Ishikawa (cell line): ENCODE measurements around the gene DLST.

ENCODE experiments used
- CEBPB ChIP-seq: IDR thresholded peaks from 2 replicates; pipeline ENCODE4 v1.6.1; 2012
- CREB1 ChIP-seq: IDR thresholded peaks from 2 replicates; pipeline ENCODE4 v1.6.1; 2012; ENCODE audit warnings: low read depth
- EGR1 ChIP-seq: IDR thresholded peaks from 2 replicates; pipeline ENCODE4 v1.6.1; 2012
- EP300 ChIP-seq: IDR thresholded peaks from 2 replicates; pipeline ENCODE4 v1.6.1; 2012; ENCODE audit warnings: borderline replicate concordance
- FOXM1 ChIP-seq: IDR thresholded peaks from 2 replicates; pipeline ENCODE4 v1.6.1; 2012; ENCODE audit warnings: low read depth, borderline replicate concordance
- MAX ChIP-seq: IDR thresholded peaks from 2 replicates; pipeline ENCODE4 v1.6.1; 2012
- NFIC ChIP-seq: IDR thresholded peaks from 2 replicates; pipeline ENCODE4 v1.6.1; 2012
- RAD21 ChIP-seq: IDR thresholded peaks from 2 replicates; pipeline ENCODE4 v1.6.1; 2012; ENCODE audit warnings: low read depth
- REST ChIP-seq: IDR thresholded peaks from 2 replicates; pipeline ENCODE4 v1.6.1; 2012; ENCODE audit warnings: low read depth, mild to moderate bottlenecking
- TAF1 ChIP-seq: IDR thresholded peaks from 2 replicates; pipeline ENCODE4 v1.6.1; 2012; ENCODE audit warnings: low read depth, mild to moderate bottlenecking
- TCF12 ChIP-seq: IDR thresholded peaks from 2 replicates; pipeline ENCODE4 v1.6.1; 2012; ENCODE audit warnings: low read depth
- TEAD4 ChIP-seq: IDR thresholded peaks from 2 replicates; pipeline ENCODE4 v1.6.1; 2012
- USF1 ChIP-seq: IDR thresholded peaks from 2 replicates; pipeline ENCODE4 v1.6.1; 2012
- YY1 ChIP-seq: IDR thresholded peaks from 2 replicates; pipeline ENCODE4 v1.6.1; 2012; ENCODE audit warnings: low read depth
- ZBTB7A ChIP-seq: IDR thresholded peaks from 2 replicates; pipeline ENCODE4 v1.6.1; 2012; ENCODE audit warnings: low read depth

The DLST gene

GRCh38 chr14:74871819-74872218, 9.9 kb upstream of the DLST start:
- TF ChIP-seq USF1: no peak
- TF ChIP-seq REST: no peak
- TF ChIP-seq FOXM1: no peak
- TF ChIP-seq CEBPB: no peak
- no peak for TF ChIP-seq EP300
- TF ChIP-seq ZBTB7A: no peak
- TF ChIP-seq RAD21: no peak
- TF ChIP-seq CREB1: no peak
- no peak for TF ChIP-seq TCF12
- TF ChIP-seq MAX: no peak
- no peak for TF ChIP-seq TAF1
- no peak for TF ChIP-seq NFIC
- TF ChIP-seq TEAD4: no peak
- no peak for TF ChIP-seq YY1
- TF ChIP-seq EGR1: no peak

- TF ChIP-seq EGR1: no peak
- TF ChIP-seq REST: no peak
- TF ChIP-seq MAX: no peak
- TF ChIP-seq ZBTB7A: no peak
- TF ChIP-seq EP300: no peak
- TF ChIP-seq CEBPB: no peak
- no peak for TF ChIP-seq USF1
- no peak for TF ChIP-seq RAD21
- TF ChIP-seq FOXM1: no peak
- no peak for TF ChIP-seq TEAD4
- no peak for TF ChIP-seq TAF1
- no peak for TF ChIP-seq NFIC
- no peak for TF ChIP-seq TCF12
- TF ChIP-seq CREB1: no peak
- no peak for TF ChIP-seq YY1
Measured at GRCh38 chr14:74875204-74875603, 6.5 kb upstream of the DLST start.

- TF ChIP-seq TEAD4: no peak
- TF ChIP-seq REST: no peak
- TF ChIP-seq TCF12: no peak
- no peak for TF ChIP-seq YY1
- no peak for TF ChIP-seq CEBPB
- no peak for TF ChIP-seq ZBTB7A
- TF ChIP-seq FOXM1: no peak
- TF ChIP-seq NFIC: no peak
- TF ChIP-seq MAX: no peak
- TF ChIP-seq RAD21: no peak
Measured at GRCh38 chr14:74875941-74876913, 5.5 kb upstream of the DLST start, which contains the start of gene PROX2. TSS of gene PROX2 (minus strand) at chr14:74876145. CDS start at chr14:74863834, 12,311 bp downstream.
